Mucosa of descending colon (tissue), 3 donors: ENCODE results near the gene RHBDL3. TPM values are rescaled to one million over a fixed set of nuclear protein-coding genes. Genes with fewer than 3 reads are reported as not detected.

ENCODE experiments used
- ATAC-seq: fragments of 200-7000 bp; cut with Tn5 transposase; one replicate; pipeline ENCODE4 v1.9.1; 2020; ENCODE audit warnings: mild to moderate bottlenecking, moderate library complexity
- DNase-seq, 3 donors: peaks; one replicate each; pipeline ENCODE4 v3.0.0-alpha.2; 2020
- H3K36me3 ChIP-seq: fragments of 200-600 bp; one replicate; pipeline ENCODE4 v1.8.0; 2021; ENCODE audit warnings: low read depth, mild to moderate bottlenecking
- H3K4me1 ChIP-seq: fragments of 200-600 bp; one replicate; pipeline ENCODE4 v1.8.0; 2021; ENCODE audit warnings: low read depth, mild to moderate bottlenecking
- H3K4me3 ChIP-seq: fragments of 200-600 bp; one replicate; pipeline ENCODE4 v1.8.0; 2021; ENCODE audit warnings: mild to moderate bottlenecking
- H3K9me3 ChIP-seq: fragments of 200-600 bp; one replicate; pipeline ENCODE4 v1.8.0; 2021; ENCODE audit warnings: mild to moderate bottlenecking
- CTCF ChIP-seq: fragments of 200-600 bp; IDR thresholded peaks from one replicate; pipeline ENCODE4 v1.8.0; 2022; ENCODE audit warnings: antibody characterized with exemption, mild to moderate bottlenecking
- intact Hi-C, 2 donors: fragments of 100-400 bp; cut with DNase I in 1 of 2; cut with micrococcal nuclease in 1 of 2; formaldehyde crosslinking; loops; one replicate each; pipeline versions ENCODE4 v1.11.0 to v1.11.1; 2022; cut with DNase I, micrococcal nuclease
- total RNA-seq, 3 donors: library from RNA; stranded (reverse); fragmentation: NEBNext Ultra II Directional in 2 of 3; extraction: Animal tissue kit (Norgen Biotek cat#: 25700) in 2 of 3; gene quantifications; one replicate each; pipeline versions ENCODE4 v1.2.1 to v1.2.4, GENCODE V29; 2021 to 2023
- donor health status: DM: no; HTN: no; CAD: no; lungs with moderate emphysema.
- donor health status: DM: no; HTN: no; CAD: no.
- donor health status: DM: no; HTN: yes; CAD: no.

RHBDL3 gene
- total RNA-seq, 3 donors from 2014 or later: 0.52 to 2.3 (median 1.3) TPM

GRCh38 chr17:32327911-32328310 lies 62.3 kb downstream of the RHBDL3 start:
- DNase-seq (no peak), ATAC-seq (no peak)
- H3K9me3 ChIP-seq: no peaks in the 10 kb centered on the region
- intact Hi-C loops: no loop called here
- H3K4me3 ChIP-seq: no peak overlapping the region
- H3K4me1 ChIP-seq: no peaks in the 10 kb centered on the region
- no peak for TF ChIP-seq CTCF
- H3K36me3 ChIP-seq: no peaks in the 10 kb centered on the region

- Histone ChIP-seq H3K4me3 (no peak overlapping the region), H3K9me3 (no peaks in the 10 kb centered on the region), H3K4me1 (no peaks in the 10 kb centered on the region), H3K36me3 (no peaks in the 10 kb centered on the region)
- no peak for TF ChIP-seq CTCF
- ATAC-seq (no peak), DNase-seq (no peak)
- intact Hi-C loops: no loop called here
These were observed 64.5 kb downstream of the RHBDL3 start for GRCh38 chr17:32330147-32330546.

- TF ChIP-seq CTCF: no peak
- no peaks in the 10 kb centered on the region for H3K9me3 ChIP-seq
- intact Hi-C loops: no loop called here
- no peak for ATAC-seq
- no peak for DNase-seq
- H3K4me3 ChIP-seq: no peak overlapping the region
- H3K36me3 ChIP-seq: no peaks in the 10 kb centered on the region
- H3K4me1 ChIP-seq: no peaks in the 10 kb centered on the region
These were observed 65.8 kb downstream of the RHBDL3 start for GRCh38 chr17:32331243-32332040.

- intact Hi-C loops: no loop called here
- peaks cover 3% of the 10 kb centered on the region for H3K36me3 ChIP-seq
- H3K9me3 ChIP-seq: no peaks in the 10 kb centered on the region
- DNase-seq (no peak), ATAC-seq (no peak)
- no peak for TF ChIP-seq CTCF
- no peak overlapping the region for H3K4me3 ChIP-seq
- H3K4me1 ChIP-seq: no peaks in the 10 kb centered on the region
These were observed 67.6 kb downstream of the RHBDL3 start for GRCh38 chr17:32333187-32333586.

- no peak for TF ChIP-seq CTCF
- Histone ChIP-seq H3K4me3 (no peak overlapping the region), H3K9me3 (no peaks in the 10 kb centered on the region), H3K4me1 (no peaks in the 10 kb centered on the region), H3K36me3 (peaks cover 4% of the 10 kb centered on the region)
- DNase-seq (no peak), ATAC-seq (no peak)
- intact Hi-C loops: no loop called here
These were observed 69.4 kb downstream of the RHBDL3 start for GRCh38 chr17:32335046-32335445.
